Measurements from ENCODE around the gene ZNF784.

- TF ChIP-seq EP300 (IDR thresholded peaks at IDR 0.05): no peak
- TF ChIP-seq CTCF (IDR thresholded peaks at IDR 0.05): peak in 2 of 3 donors; percentile 60 to 61
These were observed 18.5 kb downstream of the ZNF784 start, which contains the start of gene ZNF865 for GRCh38 chr19:55605637-55606470.
